GM12878 (cell line): ENCODE data around the gene HCN1.

Source experiments
- BCLAF1 ChIP-seq: fragments of 450-650 bp; IDR thresholded peaks from 2 replicates; pipeline ENCODE4 v1.6.1; 2017; ENCODE audit warnings: antibody characterized with exemption, mild to moderate bottlenecking, moderate library complexity
- CTCF ChIP-seq, 3 experiments: IDR thresholded peaks in 2 of 3; conservative IDR thresholded peaks in 1 of 3; 2 replicates each; pipeline ENCODE4 v1.5.1; 2011; ENCODE audit warnings: low read depth in 3 of 3, low read length in 3 of 3, mild to moderate bottlenecking in 3 of 3, control low read depth in 2 of 3, moderate library complexity in 2 of 3, inconsistent platforms in 1 of 3, mixed read lengths in 1 of 3; ENCODE audit not compliant: control insufficient read depth in 2 of 3, insufficient read depth in 1 of 3; ENCODE audit errors: extremely low read depth in 1 of 3
- EP300 ChIP-seq, 2 experiments: fragments of 150-350 bp in 1 of 2; IDR thresholded peaks; 2 replicates each; pipeline ENCODE4 v1.6.1; 2011 to 2012; ENCODE audit warnings: low read depth in 2 of 2, low read length in 2 of 2, borderline replicate concordance in 1 of 2, improper control_type of control experiment in 1 of 2, inconsistent platforms in 1 of 2; ENCODE audit not compliant: control insufficient read depth in 1 of 2
- ETV6 ChIP-seq, 2 experiments: fragments of 450-650 bp in 1 of 2; IDR thresholded peaks in 1 of 2; conservative IDR thresholded peaks in 1 of 2; 2 replicates each; pipeline ENCODE4 v1.6.1; 2014; ENCODE audit warnings: antibody characterized with exemption in 1 of 2, borderline replicate concordance in 1 of 2, low read depth in 1 of 2, mild to moderate bottlenecking in 1 of 2, moderate library complexity in 1 of 2
- GATAD2B ChIP-seq: fragments of 450-650 bp; conservative IDR thresholded peaks from 2 replicates; pipeline ENCODE4 v1.6.1; 2017; ENCODE audit warnings: low read depth, mild to moderate bottlenecking, moderate library complexity
- JUNB ChIP-seq: IDR thresholded peaks from 2 replicates; pipeline ENCODE4 v1.6.1; 2016; ENCODE audit warnings: antibody characterized with exemption, mild to moderate bottlenecking
- JUND ChIP-seq: IDR thresholded peaks from 2 replicates; pipeline ENCODE4 v1.6.1; 2012; ENCODE audit warnings: low read depth, mild to moderate bottlenecking, low read length, improper control_type of control experiment, moderate library complexity
- MXI1 ChIP-seq: fragments of 150-350 bp; IDR thresholded peaks from 2 replicates; pipeline ENCODE4 v1.6.1; 2011; ENCODE audit warnings: low read depth, mild to moderate bottlenecking, inconsistent platforms, low read length, improper control_type of control experiment
- NFXL1 ChIP-seq: fragments of 450-650 bp; IDR thresholded peaks from 2 replicates; pipeline ENCODE4 v1.6.1; 2017; ENCODE audit warnings: antibody characterized with exemption, mild to moderate bottlenecking, borderline replicate concordance
- REST ChIP-seq: IDR thresholded peaks from 2 replicates; pipeline ENCODE4 v1.6.1; 2012; ENCODE audit warnings: mild to moderate bottlenecking, low read depth, low read length
- ZNF24 ChIP-seq: fragments of 450-650 bp; IDR thresholded peaks from 2 replicates; pipeline ENCODE4 v1.6.1; 2017; ENCODE audit warnings: antibody characterized with exemption, mild to moderate bottlenecking
- TF ChIP-seq, protein P1 (sequence below): fragments of 150-350 bp; IDR thresholded peaks from 2 replicates; pipeline ENCODE4 v1.6.1; 2016; ENCODE audit warnings: low read depth, low read length

DNA sequence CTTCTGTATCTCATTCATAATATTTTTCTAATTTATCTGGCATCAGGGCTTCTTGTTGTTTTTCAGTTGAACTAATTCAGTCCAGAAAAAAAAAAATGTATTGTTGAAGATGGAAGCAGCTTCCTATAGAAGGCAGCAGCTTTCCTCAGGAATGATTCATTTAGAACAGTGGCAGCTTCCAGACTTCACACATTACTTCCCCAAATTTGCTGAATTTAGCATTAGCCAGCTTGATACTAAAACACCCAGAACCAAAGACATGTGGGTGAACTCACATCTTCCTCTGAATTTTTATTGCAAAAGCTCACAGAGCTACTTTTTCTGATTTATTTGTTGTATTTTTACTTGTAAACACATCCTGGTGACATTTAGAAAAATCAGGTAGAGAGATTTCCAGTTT lies 53.8 kb downstream of the HCN1 start:
- TF ChIP-seq JUNB (no peak), CTCF (IDR thresholded peaks at IDR 0.05 in 2 of 3, conservative IDR thresholded peaks at IDR 0.05 in 1 of 3; ENCODE audit: control insufficient read depth in 2 of 3, extremely low read depth in 1 of 3, insufficient read depth in 1 of 3, low read depth in 3 of 3, low read length in 3 of 3) (no peak), JUND (no peak), BCLAF1 (no peak), GATAD2B (no peak), ETV6 (conservative IDR thresholded peaks at IDR 0.05 in 1 of 2, IDR thresholded peaks at IDR 0.05 in 1 of 2; ENCODE audit: borderline replicate concordance in 1 of 2, low read depth in 1 of 2) (no peak), EP300 (IDR thresholded peaks at IDR 0.05; ENCODE audit: borderline replicate concordance in 1 of 2, control insufficient read depth in 1 of 2, low read depth in 2 of 2, low read length in 2 of 2) (no peak), ZNF24 (no peak), REST (no peak), NFXL1 (no peak), MXI1 (no peak)
- TF ChIP-seq, protein P1, sequence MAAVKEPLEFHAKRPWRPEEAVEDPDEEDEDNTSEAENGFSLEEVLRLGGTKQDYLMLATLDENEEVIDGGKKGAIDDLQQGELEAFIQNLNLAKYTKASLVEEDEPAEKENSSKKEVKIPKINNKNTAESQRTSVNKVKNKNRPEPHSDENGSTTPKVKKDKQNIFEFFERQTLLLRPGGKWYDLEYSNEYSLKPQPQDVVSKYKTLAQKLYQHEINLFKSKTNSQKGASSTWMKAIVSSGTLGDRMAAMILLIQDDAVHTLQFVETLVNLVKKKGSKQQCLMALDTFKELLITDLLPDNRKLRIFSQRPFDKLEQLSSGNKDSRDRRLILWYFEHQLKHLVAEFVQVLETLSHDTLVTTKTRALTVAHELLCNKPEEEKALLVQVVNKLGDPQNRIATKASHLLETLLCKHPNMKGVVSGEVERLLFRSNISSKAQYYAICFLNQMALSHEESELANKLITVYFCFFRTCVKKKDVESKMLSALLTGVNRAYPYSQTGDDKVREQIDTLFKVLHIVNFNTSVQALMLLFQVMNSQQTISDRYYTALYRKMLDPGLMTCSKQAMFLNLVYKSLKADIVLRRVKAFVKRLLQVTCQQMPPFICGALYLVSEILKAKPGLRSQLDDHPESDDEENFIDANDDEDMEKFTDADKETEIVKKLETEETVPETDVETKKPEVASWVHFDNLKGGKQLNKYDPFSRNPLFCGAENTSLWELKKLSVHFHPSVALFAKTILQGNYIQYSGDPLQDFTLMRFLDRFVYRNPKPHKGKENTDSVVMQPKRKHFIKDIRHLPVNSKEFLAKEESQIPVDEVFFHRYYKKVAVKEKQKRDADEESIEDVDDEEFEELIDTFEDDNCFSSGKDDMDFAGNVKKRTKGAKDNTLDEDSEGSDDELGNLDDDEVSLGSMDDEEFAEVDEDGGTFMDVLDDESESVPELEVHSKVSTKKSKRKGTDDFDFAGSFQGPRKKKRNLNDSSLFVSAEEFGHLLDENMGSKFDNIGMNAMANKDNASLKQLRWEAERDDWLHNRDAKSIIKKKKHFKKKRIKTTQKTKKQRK, result no peak
